Panc1 (cell line): Measurements from ENCODE around the gene TTC39B. TPM values are rescaled to one million over a fixed set of nuclear protein-coding genes. Genes with fewer than 3 reads are reported as not detected.

ENCODE experiments used
- ATAC-seq: fragments of 200-7000 bp; cut with Tn5 transposase; 2 replicates; pipeline ENCODE4 v1.9.1; 2020; ENCODE audit warnings: mild to moderate bottlenecking, moderate library complexity
- BruUV-seq: library from RNA; stranded (reverse); fragments of 400-500 nt; replicated peaks from 2 replicates; lab custom pipeline; 2021; lab: Mats Ljungman, UMichigan
- CTCF ChIA-PET: fragments of 300-600 bp; sonication (Branson Sonifier 250); formaldehyde crosslinking; loops from one replicate; lab custom pipeline; 2022; ENCODE audit warnings: antibody characterized with exemption; lab: Charles Lee
- POLR2A ChIA-PET: fragments of 300-600 bp; sonication (Branson Sonifier 250); formaldehyde crosslinking; loops from one replicate; lab custom pipeline; 2022; ENCODE audit warnings: antibody characterized with exemption; lab: Charles Lee
- DNase-seq: peaks from one replicate; pipeline ENCODE4 v3.0.0-alpha.2; 2010; ENCODE audit warnings: low read depth, low spot score
- H3K27ac ChIP-seq: 2 replicates; pipeline ENCODE4 v1.5.1; 2011; ENCODE audit warnings: mild to moderate bottlenecking, low read length, inconsistent platforms
- H3K27me3 ChIP-seq: fragments of 200-500 bp; sonication (Bioruptor generic); 2 replicates; pipeline ENCODE4 v1.6.0; 2014; ENCODE audit warnings: low read length, inconsistent platforms; ENCODE audit not compliant: control insufficient read depth, insufficient read depth
- H3K36me3 ChIP-seq: fragments of 200-500 bp; sonication (Bioruptor generic); 2 replicates; pipeline ENCODE4 v1.5.1; 2014; ENCODE audit warnings: inconsistent platforms, mild to moderate bottlenecking, low read length, moderate library complexity; ENCODE audit not compliant: control insufficient read depth, insufficient read depth
- H3K4me1 ChIP-seq: 2 replicates; pipeline ENCODE4 v1.5.1; 2011; ENCODE audit warnings: inconsistent platforms, mild to moderate bottlenecking, low read length, moderate library complexity; ENCODE audit not compliant: control insufficient read depth, insufficient read depth
- H3K4me3 ChIP-seq, 2 experiments: 2 replicates each; pipeline ENCODE4 v1.5.1; 2011 to 2012; ENCODE audit warnings: low read depth in 2 of 2, low read length in 2 of 2, mild to moderate bottlenecking in 2 of 2, inconsistent platforms in 1 of 2, moderate library complexity in 1 of 2
- H3K9me3 ChIP-seq: fragments of 200-500 bp; sonication (Bioruptor generic); 2 replicates; pipeline ENCODE4 v1.5.1; 2014; ENCODE audit warnings: low read depth, mild to moderate bottlenecking, inconsistent platforms, low read length, moderate library complexity; ENCODE audit not compliant: control insufficient read depth, insufficient read depth
- POLR2AphosphoS5 ChIP-seq: IDR thresholded peaks from 2 replicates; pipeline ENCODE4 v1.6.1; 2012; ENCODE audit warnings: mild to moderate bottlenecking, low read depth, low read length, moderate library complexity
- SIN3A ChIP-seq: IDR thresholded peaks from 2 replicates; pipeline ENCODE4 v1.6.1; 2012; ENCODE audit warnings: low read depth, mild to moderate bottlenecking, low read length, moderate library complexity, borderline replicate concordance; ENCODE audit not compliant: insufficient read depth
- TCF7L2 ChIP-seq: IDR thresholded peaks from 2 replicates; pipeline ENCODE4 v1.6.1; 2011; ENCODE audit warnings: mild to moderate bottlenecking, low read depth, low read length, inconsistent platforms
- in situ Hi-C: cut with HindIII; loops from 2 replicates; pipeline ENCODE4 v1.10.0; 2016; ENCODE audit warnings: low sequenced_read_pairs, low pct_unique_long_range_greater_than_20kb
- intact Hi-C: fragments of 100-400 bp; cut with micrococcal nuclease; formaldehyde crosslinking; loops from one replicate; pipeline ENCODE4 v1.10.0; 2022; ENCODE audit not compliant: unreplicated experiment
- total RNA-seq: library from RNA; stranded (reverse); gene quantifications from one replicate; pipeline ENCODE4 v1.2.1, GENCODE V29; 2021; ENCODE audit not compliant: unreplicated experiment
- TF ChIP-seq, protein P1 (sequence below), 2 experiments: IDR thresholded peaks; 2 replicates each; pipeline ENCODE4 v1.6.1; 2011 to 2012; ENCODE audit warnings: low read depth in 2 of 2, control low read depth in 1 of 2, low read length in 1 of 2, mild to moderate bottlenecking in 1 of 2, moderate library complexity in 1 of 2; ENCODE audit not compliant: insufficient read depth in 1 of 2
- TF ChIP-seq, protein P2 (sequence below): fragments of 450-650 bp; IDR thresholded peaks from 2 replicates; pipeline ENCODE4 v1.5.1; 2017; ENCODE audit warnings: mild to moderate bottlenecking

The TTC39B gene
- total RNA-seq, 1 experiment from 2014 or later, result 1.6 TPM

DNA sequence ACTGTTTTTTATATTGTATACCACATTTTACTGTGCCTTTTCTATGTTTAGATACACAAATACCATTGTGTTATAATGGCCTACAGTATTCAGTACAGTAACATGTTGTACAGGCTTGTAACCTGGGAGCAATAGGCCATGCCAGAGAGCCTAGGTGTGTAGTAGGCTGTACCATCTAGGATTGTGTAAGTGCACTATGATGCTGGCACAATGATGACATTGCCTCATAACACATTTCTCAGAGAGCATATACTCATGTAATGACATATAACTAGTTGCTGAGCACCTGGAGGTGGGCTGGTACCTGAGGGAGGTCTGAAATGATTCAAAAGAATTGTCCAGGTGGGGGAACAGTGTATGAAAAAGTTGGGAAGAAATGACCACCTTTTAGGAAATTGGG lies 13.9 kb downstream of the TTC39B start:
- Histone ChIP-seq H3K4me1 (no peaks in the 10 kb centered on the region), H3K27ac (no peak overlapping the region), H3K4me3 (no peak overlapping the region), H3K27me3 (no peaks in the 10 kb centered on the region), H3K9me3 (no peaks in the 10 kb centered on the region), H3K36me3 (no peaks in the 10 kb centered on the region)
- ChIA-PET POLR2A (interaction anchor here (0.6 kb wide), 1 partner anchor 1171 kb away, joined by 11 read pairs; no protein-coding TSS in a partner anchor), CTCF (no interaction called here)
- ATAC-seq (no peak), DNase-seq (no peak)
- intact Hi-C loops, result no loop called here
- no TSS peak for BruUV-seq
- TF ChIP-seq TCF7L2 (no peak), SIN3A (no peak), POLR2AphosphoS5 (no peak)
- TF ChIP-seq, protein P1, sequence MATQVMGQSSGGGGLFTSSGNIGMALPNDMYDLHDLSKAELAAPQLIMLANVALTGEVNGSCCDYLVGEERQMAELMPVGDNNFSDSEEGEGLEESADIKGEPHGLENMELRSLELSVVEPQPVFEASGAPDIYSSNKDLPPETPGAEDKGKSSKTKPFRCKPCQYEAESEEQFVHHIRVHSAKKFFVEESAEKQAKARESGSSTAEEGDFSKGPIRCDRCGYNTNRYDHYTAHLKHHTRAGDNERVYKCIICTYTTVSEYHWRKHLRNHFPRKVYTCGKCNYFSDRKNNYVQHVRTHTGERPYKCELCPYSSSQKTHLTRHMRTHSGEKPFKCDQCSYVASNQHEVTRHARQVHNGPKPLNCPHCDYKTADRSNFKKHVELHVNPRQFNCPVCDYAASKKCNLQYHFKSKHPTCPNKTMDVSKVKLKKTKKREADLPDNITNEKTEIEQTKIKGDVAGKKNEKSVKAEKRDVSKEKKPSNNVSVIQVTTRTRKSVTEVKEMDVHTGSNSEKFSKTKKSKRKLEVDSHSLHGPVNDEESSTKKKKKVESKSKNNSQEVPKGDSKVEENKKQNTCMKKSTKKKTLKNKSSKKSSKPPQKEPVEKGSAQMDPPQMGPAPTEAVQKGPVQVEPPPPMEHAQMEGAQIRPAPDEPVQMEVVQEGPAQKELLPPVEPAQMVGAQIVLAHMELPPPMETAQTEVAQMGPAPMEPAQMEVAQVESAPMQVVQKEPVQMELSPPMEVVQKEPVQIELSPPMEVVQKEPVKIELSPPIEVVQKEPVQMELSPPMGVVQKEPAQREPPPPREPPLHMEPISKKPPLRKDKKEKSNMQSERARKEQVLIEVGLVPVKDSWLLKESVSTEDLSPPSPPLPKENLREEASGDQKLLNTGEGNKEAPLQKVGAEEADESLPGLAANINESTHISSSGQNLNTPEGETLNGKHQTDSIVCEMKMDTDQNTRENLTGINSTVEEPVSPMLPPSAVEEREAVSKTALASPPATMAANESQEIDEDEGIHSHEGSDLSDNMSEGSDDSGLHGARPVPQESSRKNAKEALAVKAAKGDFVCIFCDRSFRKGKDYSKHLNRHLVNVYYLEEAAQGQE (IDR thresholded peaks at IDR 0.05; ENCODE audit: insufficient read depth in 1 of 2, low read depth in 2 of 2, low read length in 1 of 2), result no peak
- TF ChIP-seq, protein P2, sequence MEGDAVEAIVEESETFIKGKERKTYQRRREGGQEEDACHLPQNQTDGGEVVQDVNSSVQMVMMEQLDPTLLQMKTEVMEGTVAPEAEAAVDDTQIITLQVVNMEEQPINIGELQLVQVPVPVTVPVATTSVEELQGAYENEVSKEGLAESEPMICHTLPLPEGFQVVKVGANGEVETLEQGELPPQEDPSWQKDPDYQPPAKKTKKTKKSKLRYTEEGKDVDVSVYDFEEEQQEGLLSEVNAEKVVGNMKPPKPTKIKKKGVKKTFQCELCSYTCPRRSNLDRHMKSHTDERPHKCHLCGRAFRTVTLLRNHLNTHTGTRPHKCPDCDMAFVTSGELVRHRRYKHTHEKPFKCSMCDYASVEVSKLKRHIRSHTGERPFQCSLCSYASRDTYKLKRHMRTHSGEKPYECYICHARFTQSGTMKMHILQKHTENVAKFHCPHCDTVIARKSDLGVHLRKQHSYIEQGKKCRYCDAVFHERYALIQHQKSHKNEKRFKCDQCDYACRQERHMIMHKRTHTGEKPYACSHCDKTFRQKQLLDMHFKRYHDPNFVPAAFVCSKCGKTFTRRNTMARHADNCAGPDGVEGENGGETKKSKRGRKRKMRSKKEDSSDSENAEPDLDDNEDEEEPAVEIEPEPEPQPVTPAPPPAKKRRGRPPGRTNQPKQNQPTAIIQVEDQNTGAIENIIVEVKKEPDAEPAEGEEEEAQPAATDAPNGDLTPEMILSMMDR, result no peak
- in situ Hi-C loops, result no loop called here

DNA sequence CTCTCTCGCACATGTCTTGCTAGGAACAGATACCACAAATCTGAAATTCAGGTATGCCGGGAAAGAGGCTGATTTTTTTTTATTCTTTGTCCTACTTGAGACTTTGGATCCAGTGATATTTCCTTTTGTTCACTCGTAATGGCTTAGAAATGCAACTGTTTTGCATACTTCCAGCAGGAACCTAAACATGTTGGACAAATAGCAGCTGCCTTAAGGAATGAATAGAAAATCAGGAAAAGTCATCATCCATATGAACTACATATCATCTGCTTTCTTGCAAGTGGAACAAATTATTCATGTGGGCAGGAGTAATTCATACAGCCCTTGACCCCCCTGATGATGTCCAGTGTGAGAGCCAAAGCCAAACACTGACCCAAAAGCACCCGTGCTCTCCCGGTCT lies 17.4 kb downstream of the TTC39B start:
- POLR2A ChIA-PET, result no interaction called here
- no peaks in the 10 kb centered on the region for H3K36me3 ChIP-seq
- intact Hi-C loops (no loop called here), in situ Hi-C loops (no loop called here)
- CTCF ChIA-PET, result no interaction called here
- H3K27me3 ChIP-seq, result no peaks in the 10 kb centered on the region
- H3K4me3 ChIP-seq, result no peak overlapping the region
- DNase-seq (no peak), ATAC-seq (no peak)
- no peaks in the 10 kb centered on the region for H3K9me3 ChIP-seq
- no peaks in the 10 kb centered on the region for H3K4me1 ChIP-seq
- TF ChIP-seq POLR2AphosphoS5, result no peak
- TF ChIP-seq, protein P1 (IDR thresholded peaks at IDR 0.05; ENCODE audit: insufficient read depth in 1 of 2, low read depth in 2 of 2, low read length in 1 of 2), result no peak
- no peak for TF ChIP-seq SIN3A
- TF ChIP-seq, protein P2, result no peak
- TF ChIP-seq TCF7L2, result no peak
- no TSS peak for BruUV-seq
- no peak overlapping the region for H3K27ac ChIP-seq
